Natural killer cell (primary cell): ENCODE measurements around the gene IGFBP7. TPM values are rescaled to one million over a fixed set of nuclear protein-coding genes. Genes with fewer than 3 reads are reported as not detected.

ENCODE experiments used
- ATAC-seq, 3 donors: fragments of 150-1000 bp in 2 of 3; fragments of 200-7000 bp in 1 of 3; cut with Tn5 transposase; 1 replicate in 1 of 3; 2 replicates in 2 of 3; pipeline ENCODE4 v1.10.0; 2021; ENCODE audit warnings: mild to moderate bottlenecking in 2 of 3, moderate library complexity in 2 of 3
- DNase-seq, 2 donors: peaks; one replicate each; pipeline versions ENCODE4 v3.0.0 to v3.0.0-alpha.2; 2013 to 2021; ENCODE audit warnings: mixed read lengths in 1 of 2
- H3K27ac ChIP-seq: one replicate; pipeline ENCODE4 v1.5.1; 2013; ENCODE audit warnings: mild to moderate bottlenecking, low read length
- H3K27me3 ChIP-seq: one replicate; pipeline ENCODE4 v1.6.1; 2013; ENCODE audit warnings: low read length; ENCODE audit not compliant: control insufficient read depth, insufficient read depth
- H3K36me3 ChIP-seq: one replicate; pipeline ENCODE4 v1.6.1; 2013; ENCODE audit warnings: low read length; ENCODE audit not compliant: control insufficient read depth, insufficient read depth
- H3K4me1 ChIP-seq: one replicate; pipeline ENCODE4 v1.6.1; 2013; ENCODE audit warnings: low read length; ENCODE audit not compliant: control insufficient read depth, insufficient read depth
- H3K4me3 ChIP-seq: one replicate; pipeline ENCODE4 v1.5.1; 2013; ENCODE audit warnings: low read length
- H3K9me3 ChIP-seq: one replicate; pipeline ENCODE4 v1.6.1; 2013; ENCODE audit warnings: low read length; ENCODE audit not compliant: control insufficient read depth, insufficient read depth
- H3K27ac Mint-ChIP-seq, 2 donors: one replicate each; pipeline ENCODE4 v1.8.0; 2022; ENCODE audit warnings: mild to moderate bottlenecking in 2 of 2, mixed read lengths in 2 of 2, moderate library complexity in 1 of 2
- H3K27me3 Mint-ChIP-seq, 2 donors: one replicate each; pipeline ENCODE4 v1.8.0; 2022; ENCODE audit warnings: low read depth in 2 of 2, mixed read lengths in 2 of 2
- H3K36me3 Mint-ChIP-seq: one replicate; pipeline ENCODE4 v1.8.0; 2022; ENCODE audit warnings: mixed read lengths
- H3K4me1 Mint-ChIP-seq, 2 donors: one replicate each; pipeline ENCODE4 v1.8.0; 2022; ENCODE audit warnings: mixed read lengths in 2 of 2
- H3K4me3 Mint-ChIP-seq: one replicate; pipeline ENCODE4 v1.8.0; 2022; ENCODE audit warnings: mild to moderate bottlenecking, moderate library complexity, mixed read lengths
- H3K9me3 Mint-ChIP-seq, 2 donors: one replicate each; pipeline ENCODE4 v1.8.0; 2022; ENCODE audit warnings: mixed read lengths in 2 of 2
- CTCF ChIP-seq: fragments of 200-600 bp; IDR thresholded peaks from one replicate; pipeline ENCODE4 v1.8.0; 2022; ENCODE audit warnings: antibody characterized with exemption
- WGBS: methylation state at CpG from one replicate; pipeline ENCODE4 v1.1.7; 2013; ENCODE audit warnings: missing lambda C conversion rate; ENCODE audit not compliant: insufficient coverage; 5-methylcytosine and 5-hydroxymethylcytosine counted together
- intact Hi-C: fragments of 100-400 bp; cut with micrococcal nuclease; formaldehyde crosslinking; loops from one replicate; pipeline ENCODE4 v1.14.2; 2022
- total RNA-seq, 4 donors: library from RNA; stranded (reverse); fragments of 120-200 nt in 1 of 4; gene quantifications; one replicate each; pipeline versions ENCODE4 v1.2.3 to v1.2.4, GENCODE V29; 2013 to 2022

The IGFBP7 gene
- total RNA-seq, 3 donors from 2014 or later (not counting 1 experiment from before 2014, with no cell fraction given), result 88.8 to 107 (median 101) TPM

DNA sequence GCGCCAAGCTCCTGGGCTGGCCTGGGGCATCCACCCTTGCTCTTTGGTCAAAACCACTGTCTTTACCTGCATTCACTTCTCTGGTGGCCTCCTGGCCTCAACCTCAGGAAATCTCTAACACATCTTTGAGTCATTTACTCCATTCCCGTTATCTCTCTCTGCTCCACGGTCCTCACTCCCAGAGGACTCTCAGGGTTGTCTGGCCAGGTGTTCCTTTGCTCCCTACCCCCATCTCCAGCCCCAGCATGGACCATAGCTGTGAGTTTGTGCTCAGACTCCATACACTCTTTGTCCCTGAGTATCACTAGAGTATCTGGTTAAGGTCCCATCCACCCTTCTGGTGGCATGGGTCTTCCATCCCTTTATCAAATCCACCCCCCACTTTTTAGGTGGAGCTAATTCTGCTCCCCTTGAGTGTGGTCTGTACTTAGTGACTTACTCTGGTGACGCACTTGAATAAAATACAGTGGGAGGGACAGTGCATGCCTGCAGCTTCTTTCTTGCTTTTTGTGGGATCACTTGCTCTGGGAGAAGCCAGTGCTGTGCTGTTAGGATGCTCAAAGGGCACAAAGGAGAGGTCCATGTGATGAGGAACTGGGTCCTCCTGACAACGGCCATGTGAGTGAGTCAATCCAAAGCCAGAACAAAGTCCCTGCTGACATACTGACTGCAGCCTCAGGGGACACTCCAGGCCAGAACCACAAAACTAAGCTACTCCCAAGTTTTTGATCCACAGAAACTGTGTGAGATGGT is 44.3 kb downstream of the IGFBP7 start:
- no peaks in the 10 kb centered on the region for H3K27me3 Mint-ChIP-seq
- H3K27ac ChIP-seq, result no peak overlapping the region
- H3K4me1 Mint-ChIP-seq, result peaks cover 46 to 55% of the 10 kb centered on the region in 2 donors
- no peaks in the 10 kb centered on the region for H3K4me1 ChIP-seq
- no peak for TF ChIP-seq CTCF
- DNase-seq (no peak), ATAC-seq (no peak)
- intact Hi-C loops, result no loop called here
- WGBS, result 88% methylated on average over 5 of the region's 5 CpGs
- no peaks in the 10 kb centered on the region for H3K36me3 Mint-ChIP-seq
- H3K4me3 Mint-ChIP-seq, result no peak overlapping the region
- H3K27me3 ChIP-seq, result no peaks in the 10 kb centered on the region
- no peak overlapping the region for H3K4me3 ChIP-seq
- no peaks in the 10 kb centered on the region for H3K36me3 ChIP-seq
- no peaks in the 10 kb centered on the region for H3K9me3 Mint-ChIP-seq
- no peaks in the 10 kb centered on the region for H3K9me3 ChIP-seq
- H3K27ac Mint-ChIP-seq, result peak overlapping the region in 1 of 2 donors; percentile 40

GRCh38 chr4:57064811-57065711 is 45.1 kb downstream of the IGFBP7 start:
- H3K27ac ChIP-seq, result no peak overlapping the region
- H3K36me3 ChIP-seq, result no peaks in the 10 kb centered on the region
- Mint-ChIP-seq H3K27ac (peak overlapping the region in 1 of 2 donors; percentile 23), H3K27me3 (no peaks in the 10 kb centered on the region), H3K4me1 (peaks cover 42 to 53% of the 10 kb centered on the region in 2 donors), H3K9me3 (no peaks in the 10 kb centered on the region), H3K4me3 (no peak overlapping the region), H3K36me3 (no peaks in the 10 kb centered on the region)
- H3K9me3 ChIP-seq, result no peaks in the 10 kb centered on the region
- H3K4me3 ChIP-seq, result no peak overlapping the region
- no peaks in the 10 kb centered on the region for H3K4me1 ChIP-seq
- H3K27me3 ChIP-seq, result no peaks in the 10 kb centered on the region
- intact Hi-C loops, result no loop called here
- ATAC-seq (no peak), DNase-seq (no peak)
- no peak for TF ChIP-seq CTCF
- WGBS, result 88% methylated on average over 20 of the region's 20 CpGs

- intact Hi-C loops, result no loop called here
- H3K4me3 ChIP-seq, result no peak overlapping the region
- H3K4me1 ChIP-seq, result no peaks in the 10 kb centered on the region
- WGBS, result 100% methylated on average over 1 of the region's 2 CpGs
- Mint-ChIP-seq H3K4me3 (no peak overlapping the region), H3K27ac (peak overlapping the region in 1 of 2 donors; percentile 14), H3K9me3 (no peaks in the 10 kb centered on the region), H3K36me3 (no peaks in the 10 kb centered on the region), H3K4me1 (peaks cover 45 to 52% of the 10 kb centered on the region in 2 donors), H3K27me3 (no peaks in the 10 kb centered on the region)
- no peak for ATAC-seq
- no peaks in the 10 kb centered on the region for H3K27me3 ChIP-seq
- H3K9me3 ChIP-seq, result no peaks in the 10 kb centered on the region
- no peak for DNase-seq
- no peak for TF ChIP-seq CTCF
- no peaks in the 10 kb centered on the region for H3K36me3 ChIP-seq
- no peak overlapping the region for H3K27ac ChIP-seq
Measured at GRCh38 chr4:57064120-57064519, 46.1 kb downstream of the IGFBP7 start.
